ENCODE data around the gene EPHX1.
A peak's percentile ranks its signal among the peaks of the same experiment; 100 is the strongest.
"Not testable (repeated sequence)": the region's sequence is repeated elsewhere in the genome, so short reads cannot be mapped to it uniquely, and the experiment has no call there.

EPHX1 gene

DNA sequence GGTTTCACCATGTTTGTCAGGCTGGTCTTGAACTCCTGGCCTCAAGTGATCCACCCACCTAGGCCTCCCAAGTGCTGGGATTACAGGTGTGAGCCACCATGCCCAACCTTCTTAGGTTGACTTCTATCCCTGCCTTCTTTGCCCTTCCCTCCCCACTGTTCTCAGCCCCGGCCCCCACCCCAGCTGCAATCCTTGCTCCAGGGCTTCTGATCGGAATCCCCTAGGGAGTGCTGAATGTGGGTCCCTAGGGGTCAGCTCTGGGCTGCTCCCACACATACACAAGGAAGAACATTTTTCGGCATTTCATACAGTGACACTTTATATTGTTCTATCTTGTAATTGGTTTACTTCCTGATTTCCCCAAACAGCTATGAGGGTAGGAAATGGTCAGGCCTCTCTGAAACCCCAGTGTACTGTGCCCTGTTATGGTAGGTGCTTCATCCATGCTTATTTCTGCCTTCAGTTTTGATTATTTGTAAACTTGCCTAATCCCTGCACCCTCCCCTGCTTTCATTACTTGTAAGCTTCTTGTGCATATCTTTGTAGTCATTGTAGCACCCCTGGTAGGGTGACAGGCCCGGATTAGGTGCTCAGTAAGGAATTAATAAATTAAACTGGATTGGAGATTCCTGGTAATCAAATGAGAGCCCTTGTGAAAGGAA is 38.1 kb upstream of the EPHX1 start:
- H3K36me3 Mint-ChIP-seq = no peaks in the 10 kb centered on the region
- H3K9me3 Mint-ChIP-seq = no peaks in the 10 kb centered on the region
- no peak for DNase-seq
- H3K4me1 Mint-ChIP-seq = no peaks in the 10 kb centered on the region
- peaks cover 17% of the 10 kb centered on the region for H3K27me3 Mint-ChIP-seq
- CTCF ChIA-PET = interaction anchor here (0.9 to 4.7 kb wide), 4 partner anchors 11 to 295 kb away, joined by 3 to 33 read pairs (median 4); no protein-coding TSS in a partner anchor
- H3K4me3 Mint-ChIP-seq = no peak overlapping the region
- H3K27ac Mint-ChIP-seq = no peak overlapping the region

DNA sequence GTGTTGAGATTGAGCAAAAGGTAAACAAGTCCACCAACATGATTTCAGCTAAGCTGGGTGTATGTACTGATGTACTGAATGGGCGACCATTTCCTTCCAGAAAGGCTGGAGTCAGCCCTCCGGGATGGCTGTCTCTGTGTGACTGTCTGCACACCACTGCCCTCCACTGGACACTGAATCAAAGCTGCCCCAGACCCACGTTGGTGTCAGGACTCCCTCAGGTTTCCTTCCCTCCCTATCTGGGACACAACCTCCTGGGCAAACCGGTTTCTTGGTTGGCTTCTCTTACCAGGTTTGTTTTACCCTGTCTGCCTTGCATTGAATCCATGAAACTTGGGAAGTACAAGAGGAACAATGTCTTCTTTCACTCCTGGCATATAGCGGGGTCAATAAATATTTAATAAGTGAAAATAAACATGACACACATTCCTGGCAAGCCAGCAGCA is 37.6 kb upstream of the EPHX1 start:
- peaks cover 17% of the 10 kb centered on the region for H3K27me3 Mint-ChIP-seq
- H3K4me1 Mint-ChIP-seq = no peaks in the 10 kb centered on the region
- no peaks in the 10 kb centered on the region for H3K9me3 Mint-ChIP-seq
- no peak overlapping the region for H3K27ac Mint-ChIP-seq
- H3K4me3 Mint-ChIP-seq = no peak overlapping the region
- CTCF ChIA-PET = interaction anchor here (0.9 to 4.7 kb wide), 6 partner anchors 12 to 299 kb away, joined by 3 to 33 read pairs (median 4); no protein-coding TSS in a partner anchor
- no peaks in the 10 kb centered on the region for H3K36me3 Mint-ChIP-seq
- DNase-seq = peak; percentile 44

DNA sequence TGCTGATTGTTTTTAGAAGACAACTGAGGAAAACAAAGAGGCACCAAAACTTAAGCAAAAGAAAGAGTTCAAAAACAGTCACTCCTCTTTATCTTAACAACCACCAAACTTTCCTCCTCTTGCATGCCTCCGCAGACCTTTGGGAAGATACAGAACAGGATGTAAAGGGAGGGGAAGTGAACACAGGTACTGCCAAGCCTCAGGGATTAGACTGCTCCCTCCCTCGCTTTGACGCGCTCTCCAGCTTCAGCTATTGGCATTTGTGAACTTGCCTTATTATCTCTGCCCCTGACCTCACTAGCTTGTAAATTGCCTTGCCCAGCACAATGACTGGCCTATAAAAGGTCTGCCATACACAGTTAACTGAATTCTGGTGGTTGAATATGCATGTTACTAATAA is 37.1 kb upstream of the EPHX1 start:
- CTCF ChIA-PET = interaction anchor here (0.6 to 4.7 kb wide), 7 partner anchors 12 to 487 kb away, joined by 3 to 33 read pairs (median 4); no protein-coding TSS in a partner anchor
- Mint-ChIP-seq H3K4me3 (no peak overlapping the region), H3K27me3 (peaks cover 12% of the 10 kb centered on the region), H3K27ac (no peak overlapping the region), H3K4me1 (no peaks in the 10 kb centered on the region), H3K36me3 (no peaks in the 10 kb centered on the region), H3K9me3 (no peaks in the 10 kb centered on the region)
- no peak for DNase-seq

DNA sequence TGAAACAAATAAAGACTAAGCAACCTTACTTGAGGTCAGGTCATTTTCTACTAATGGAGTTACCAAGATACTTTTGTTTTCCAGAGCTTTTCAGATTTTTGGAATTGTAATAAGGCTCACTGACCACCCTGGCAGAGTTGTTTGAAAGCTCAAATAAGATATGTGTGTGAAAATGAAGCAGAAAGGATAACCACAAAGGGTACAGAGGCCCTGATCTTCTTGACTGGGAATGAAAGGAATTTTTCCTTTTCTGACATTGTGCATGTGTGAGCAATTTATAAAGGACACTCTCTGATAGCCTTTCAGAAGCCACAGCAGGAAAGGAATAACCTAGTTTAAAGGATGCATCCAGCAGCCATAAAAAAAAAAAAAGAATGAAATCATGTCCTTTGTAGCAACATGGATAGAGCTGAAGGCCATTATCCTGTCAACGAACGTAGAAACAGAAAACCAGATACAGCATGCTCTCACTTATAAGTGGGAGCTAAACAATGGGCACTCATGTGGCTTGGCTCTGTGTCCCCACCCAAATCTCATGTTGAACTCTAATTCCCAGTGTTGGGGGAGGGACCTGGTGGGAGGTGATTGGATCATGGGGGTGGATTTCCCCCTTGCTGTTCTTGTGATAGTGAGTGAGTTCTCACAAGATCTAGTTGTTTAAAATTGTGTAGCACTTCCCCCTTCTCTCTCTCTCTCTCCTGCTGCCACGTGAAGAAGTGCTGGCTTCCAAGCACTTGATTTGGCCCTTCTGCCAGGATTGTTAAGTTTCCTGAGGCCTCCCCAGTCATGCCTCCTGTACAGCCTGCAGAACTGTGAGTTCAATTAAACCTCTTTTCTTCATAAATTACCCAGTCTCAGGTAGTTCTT is 35.4 kb upstream of the EPHX1 start:
- Mint-ChIP-seq H3K4me3 (no peak overlapping the region), H3K36me3 (peaks cover 7% of the 10 kb centered on the region), H3K9me3 (no peaks in the 10 kb centered on the region), H3K4me1 (peaks cover 6% of the 10 kb centered on the region), H3K27me3 (peaks cover 3% of the 10 kb centered on the region), H3K27ac (no peak overlapping the region)
- DNase-seq = no peak
- CTCF ChIA-PET = interaction anchor here (1.4 to 4.7 kb wide), 2 partner anchors 92 to 298 kb away, joined by 3 to 33 read pairs; no protein-coding TSS in a partner anchor

DNA sequence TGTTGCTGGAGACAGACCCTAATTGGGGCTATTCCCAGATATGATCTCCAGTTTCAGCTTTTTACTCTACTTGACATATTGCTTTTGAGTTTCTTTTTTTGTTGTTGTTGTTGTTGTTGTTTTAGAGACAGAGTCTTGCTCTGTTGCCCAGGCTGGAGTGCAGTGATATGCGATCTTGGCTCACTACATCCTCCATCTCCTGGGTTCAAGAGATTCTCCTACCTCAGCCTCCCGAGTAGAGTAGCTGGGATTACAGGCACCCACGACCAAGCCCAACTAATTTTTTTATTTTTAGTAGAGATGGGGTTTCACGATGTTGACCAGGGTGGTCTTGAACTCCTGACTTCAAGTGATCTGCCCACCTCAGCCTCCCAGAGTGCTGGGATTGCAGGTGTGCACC is 33.6 kb upstream of the EPHX1 start:
- Mint-ChIP-seq H3K4me3 (no peak overlapping the region), H3K4me1 (peaks cover 21% of the 10 kb centered on the region)

DNA sequence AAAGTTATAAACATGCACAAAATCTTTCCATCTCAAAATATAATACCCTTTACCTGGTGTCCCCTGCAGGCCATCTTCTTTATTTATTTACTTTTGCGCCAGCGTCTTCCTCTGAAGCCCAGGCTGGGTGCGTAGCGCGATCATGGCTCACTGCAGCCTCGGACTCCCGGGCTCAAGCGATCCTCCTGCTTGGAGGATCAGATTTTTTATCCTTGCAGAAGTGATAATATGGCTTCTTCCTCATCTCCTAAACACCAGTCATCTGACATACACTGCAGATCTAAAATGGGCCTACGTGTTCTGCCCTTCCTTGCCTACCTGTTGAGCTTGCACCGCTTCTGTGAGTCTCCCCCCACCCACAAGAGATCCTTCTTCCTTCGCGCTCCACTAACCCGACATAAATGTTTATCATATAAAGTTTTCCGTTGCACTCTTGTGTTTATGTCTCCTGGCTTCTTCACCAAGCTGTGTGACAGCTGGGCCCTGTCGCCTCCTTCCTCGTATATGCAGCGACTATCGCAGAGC is 32.8 kb upstream of the EPHX1 start:
- Mint-ChIP-seq H3K4me1 (peaks cover 27% of the 10 kb centered on the region), H3K27ac (no peak overlapping the region), H3K27me3 (peaks cover 3% of the 10 kb centered on the region), H3K9me3 (no peaks in the 10 kb centered on the region), H3K36me3 (peaks cover 20% of the 10 kb centered on the region), H3K4me3 (no peak overlapping the region)
- no peak for DNase-seq
- CTCF ChIA-PET = interaction anchor here (0.7 to 3.1 kb wide), 17 partner anchors 8 to 309 kb away, joined by 3 to 12 read pairs (median 5); partner anchors contain the start of genes PYCR2 and TMEM63A

More for the DNA sequence above, 33.6 kb upstream of the EPHX1 start:
- Mint-ChIP-seq H3K27me3 (peaks cover 3% of the 10 kb centered on the region), H3K9me3 (no peaks in the 10 kb centered on the region), H3K36me3 (peaks cover 20% of the 10 kb centered on the region), H3K27ac (no peak overlapping the region)
- CTCF ChIA-PET = interaction anchor here (1.0 to 1.4 kb wide), 3 partner anchors 74 to 135 kb away, joined by 3 read pairs; no protein-coding TSS in a partner anchor
- no peak for DNase-seq

DNA sequence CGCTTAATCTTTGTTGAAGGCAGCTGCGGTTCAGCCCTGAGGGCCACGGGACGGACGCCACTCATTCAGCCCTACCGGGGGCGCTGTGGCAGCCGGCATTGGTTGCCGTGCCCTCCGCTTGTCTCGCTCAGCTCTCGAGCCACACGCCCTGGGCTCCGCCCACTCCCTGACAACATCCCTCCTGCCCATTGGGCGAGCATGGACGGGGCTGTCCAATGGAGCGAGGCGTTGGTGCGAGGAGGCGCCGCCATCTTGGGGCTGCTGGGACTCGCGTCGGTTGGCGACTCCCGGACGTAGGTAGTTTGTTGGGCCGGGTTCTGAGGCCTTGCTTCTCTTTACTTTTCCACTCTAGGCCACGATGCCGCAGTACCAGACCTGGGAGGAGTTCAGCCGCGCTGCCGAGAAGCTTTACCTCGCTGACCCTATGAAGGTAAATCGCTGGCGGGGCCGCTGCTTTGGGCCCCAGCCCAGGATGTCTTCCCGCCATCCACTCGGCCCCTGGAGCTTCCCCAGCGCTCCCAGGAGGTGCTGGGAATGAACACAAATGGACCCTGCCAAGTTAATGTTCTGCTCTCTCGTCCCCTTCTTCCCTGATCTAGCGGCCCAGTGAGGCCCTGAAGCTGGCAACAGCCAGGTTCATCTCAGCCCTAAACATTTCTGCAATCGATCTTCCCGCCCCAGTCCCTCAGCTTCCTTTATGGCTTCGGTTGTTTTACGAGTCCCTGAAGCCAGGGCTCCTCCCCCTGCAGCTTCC is 32.2 kb upstream of the EPHX1 start, which contains the start of gene SRP9:
Gene SRP9 (plus strand): TSS at position 244 of the 754 bp plus-strand sequence. CDS start 115 bp downstream, at position 359.
- Mint-ChIP-seq H3K27ac (no peak within 1 kb of the TSS), H3K27me3 (peaks cover 3% of the 10 kb centered on the region), H3K4me3 (no peak within 1 kb of the TSS), H3K36me3 (peaks cover 27% of the 10 kb centered on the region), H3K9me3 (no peaks in the 10 kb centered on the region), H3K4me1 (peaks cover 33% of the 10 kb centered on the region)
- peak; percentile 100 for DNase-seq
- CTCF ChIA-PET = interaction anchor here (0.6 to 3.1 kb wide), 21 partner anchors 9 to 309 kb away, joined by 3 to 12 read pairs (median 4); partner anchors contain the start of genes PYCR2 and TMEM63A

DNA sequence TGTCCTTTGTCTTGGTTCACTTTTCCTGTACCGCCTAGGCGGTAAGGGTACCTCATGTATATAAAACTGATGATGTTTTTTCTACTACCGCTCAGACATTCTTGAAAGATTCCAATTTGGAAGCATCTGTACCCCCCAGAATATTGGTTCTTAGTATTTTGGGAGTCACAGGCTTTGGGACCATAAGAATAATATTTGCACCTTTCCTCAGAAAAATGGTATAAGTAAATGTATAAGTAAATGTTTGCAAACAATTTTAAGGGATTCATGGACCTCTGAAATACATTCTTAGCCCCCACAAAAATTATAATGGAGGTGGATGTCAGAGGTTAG is 31.6 kb upstream of the EPHX1 start:
- Mint-ChIP-seq H3K27me3 (peaks cover 3% of the 10 kb centered on the region), H3K27ac (no peak overlapping the region), H3K4me3 (no peak overlapping the region), H3K4me1 (peaks cover 38% of the 10 kb centered on the region), H3K36me3 (peaks cover 28% of the 10 kb centered on the region), H3K9me3 (no peaks in the 10 kb centered on the region)
- CTCF ChIA-PET = interaction anchor here (0.9 to 3.1 kb wide), 10 partner anchors 11 to 304 kb away, joined by 3 to 12 read pairs (median 6); partner anchors contain the start of gene TMEM63A
- DNase-seq = no peak

DNA sequence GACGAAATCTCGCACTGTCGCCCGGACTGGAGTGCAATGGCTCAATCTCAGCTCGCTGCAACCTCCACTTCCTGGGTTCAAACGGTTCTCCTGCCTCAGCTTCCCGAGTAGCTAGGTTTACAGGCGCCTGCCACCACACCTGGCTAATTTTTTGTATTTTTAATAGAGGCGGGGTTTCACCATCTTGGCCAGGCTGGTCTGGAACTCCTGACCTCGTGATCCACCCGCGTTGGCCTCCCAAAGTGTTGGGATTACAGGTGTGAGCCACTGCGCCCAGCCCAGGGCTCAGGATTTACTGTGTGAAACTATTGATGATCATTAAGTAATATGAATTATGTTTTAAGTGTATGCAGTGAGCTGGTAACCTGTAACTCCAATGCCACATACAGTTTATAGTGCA is 30.8 kb upstream of the EPHX1 start:
- CTCF ChIA-PET = interaction anchor here (0.6 to 3.1 kb wide), 6 partner anchors 33 to 1983 kb away, joined by 3 to 12 read pairs (median 4); partner anchors contain the start of gene TMEM63A
- not testable (repeated sequence) for H3K9me3 Mint-ChIP-seq, H3K27me3 Mint-ChIP-seq, H3K4me3 Mint-ChIP-seq, H3K27ac Mint-ChIP-seq
- Mint-ChIP-seq H3K4me1 (peaks cover 45% of the 10 kb centered on the region), H3K36me3 (peaks cover 34% of the 10 kb centered on the region)
- peak; percentile 25 for DNase-seq

- no peaks in the 10 kb centered on the region for H3K9me3 Mint-ChIP-seq
- H3K4me1 Mint-ChIP-seq = peaks cover 45% of the 10 kb centered on the region
- DNase-seq = no peak
- peaks cover 34% of the 10 kb centered on the region for H3K36me3 Mint-ChIP-seq
- H3K27me3 Mint-ChIP-seq = no peaks in the 10 kb centered on the region
- H3K27ac Mint-ChIP-seq = no peak overlapping the region
- peak overlapping the region; percentile 22 for H3K4me3 Mint-ChIP-seq
- CTCF ChIA-PET = interaction anchor here (1.5 kb wide), 1 partner anchor 131 kb away, joined by 4 read pairs; no protein-coding TSS in a partner anchor
These were observed 29.8 kb upstream of the EPHX1 start for GRCh38 chr1:225780134-225780533.

DNA sequence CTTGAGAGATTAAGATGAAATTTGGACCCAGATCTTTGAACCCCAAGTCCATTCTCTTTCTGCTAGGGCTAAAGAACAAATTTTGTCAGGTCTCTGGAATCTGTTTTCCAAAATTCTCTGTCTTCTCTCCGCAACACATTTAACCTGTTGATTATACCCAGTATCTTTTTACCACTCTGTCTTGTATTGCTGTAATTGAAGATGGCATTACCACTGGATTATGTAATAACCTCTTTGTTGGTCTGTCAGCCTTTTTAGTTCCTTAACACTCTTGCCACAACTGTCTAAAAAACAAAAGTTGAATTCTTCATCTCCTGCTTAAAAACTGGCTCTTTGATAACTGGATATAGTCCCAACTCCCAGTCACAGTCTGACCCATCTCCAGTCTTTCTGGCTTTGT is 29.3 kb upstream of the EPHX1 start:
- Mint-ChIP-seq H3K27ac (no peak overlapping the region), H3K27me3 (no peaks in the 10 kb centered on the region), H3K36me3 (peaks cover 35% of the 10 kb centered on the region), H3K4me1 (peaks cover 45% of the 10 kb centered on the region), H3K9me3 (no peaks in the 10 kb centered on the region), H3K4me3 (peak overlapping the region; percentile 3)
- CTCF ChIA-PET = no interaction called here
- no peak for DNase-seq

DNA sequence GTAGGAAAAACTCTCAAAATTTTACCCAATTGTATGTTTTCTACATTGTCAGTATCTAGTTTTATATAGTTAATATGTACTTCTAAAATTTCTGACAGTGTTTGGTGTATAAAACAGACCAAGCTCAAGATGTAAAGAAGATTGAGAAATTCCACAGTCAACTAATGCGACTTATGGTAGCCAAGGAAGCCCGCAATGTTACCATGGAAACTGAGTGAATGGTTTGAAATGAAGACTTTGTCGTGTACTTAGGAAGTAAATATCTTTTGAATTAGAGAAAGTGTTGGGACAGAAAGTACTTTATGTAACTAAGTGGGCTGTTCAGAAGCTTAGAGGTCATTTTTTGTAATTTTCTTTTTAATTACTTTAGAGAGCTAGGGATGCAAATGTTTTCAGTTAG is 20.8 kb upstream of the EPHX1 start:
- H3K27me3 Mint-ChIP-seq, H3K9me3 Mint-ChIP-seq, H3K4me3 Mint-ChIP-seq, H3K4me1 Mint-ChIP-seq, H3K27ac Mint-ChIP-seq, DNase-seq: not testable (repeated sequence)
- CTCF ChIA-PET = interaction anchor here (0.6 kb wide), 1 partner anchor 483 kb away, joined by 4 read pairs; no protein-coding TSS in a partner anchor
- peaks cover 59% of the 10 kb centered on the region for H3K36me3 Mint-ChIP-seq

- Mint-ChIP-seq H3K27me3 (no peaks in the 10 kb centered on the region), H3K36me3 (peaks cover 34% of the 10 kb centered on the region), H3K9me3 (no peaks in the 10 kb centered on the region), H3K4me1 (no peaks in the 10 kb centered on the region), H3K27ac (no peak overlapping the region), H3K4me3 (no peak overlapping the region)
- CTCF ChIA-PET = no interaction called here
- DNase-seq = no peak
These were observed 15.0 kb upstream of the EPHX1 start for GRCh38 chr1:225794954-225795353.

All from activated naive CD4-positive, alpha-beta T cell treated with anti-CD3 and anti-CD28 coated beads, Interleukin-2, amount 10 ng/mL, durations not matched to agents 7 days and 5 days (primary cell).